Measurements from ENCODE around the gene PHF1.

The PHF1 gene

DNA sequence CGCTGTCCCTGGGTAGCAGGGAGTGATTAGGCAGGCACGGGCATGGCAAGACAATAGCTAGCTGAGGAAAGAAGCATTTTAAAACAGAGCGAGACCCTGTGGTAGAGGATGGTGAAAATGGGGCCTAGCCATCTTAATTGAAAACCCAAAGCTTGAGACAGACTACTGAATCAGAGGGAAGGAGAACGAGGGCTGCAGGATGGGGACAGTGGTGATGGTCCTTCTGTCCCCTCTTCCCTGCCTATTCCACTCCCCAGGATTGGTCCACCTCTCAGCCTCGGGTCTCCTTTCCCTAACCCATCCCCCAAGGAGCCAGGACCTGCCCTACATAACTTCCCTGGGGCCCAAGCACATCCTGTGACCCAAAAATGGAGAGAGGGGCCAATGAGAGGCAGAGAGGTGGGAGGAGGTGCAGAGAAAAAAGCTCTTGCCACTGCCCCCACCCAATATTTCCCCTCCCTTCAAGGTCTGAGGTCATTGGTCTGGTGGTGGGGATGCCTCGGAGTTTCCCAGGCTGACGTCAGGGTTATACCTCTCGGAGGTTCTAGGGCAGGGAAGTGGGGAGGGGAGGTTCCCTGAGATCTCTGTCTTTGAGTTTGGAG, 8.0 kb downstream of the PHF1 start:
- H3K27ac ChIP-seq (ENCODE audit: low read depth, low read length, poor library complexity, severe bottlenecking), result peak overlapping the region; percentile 71
- H3K36me3 ChIP-seq (ENCODE audit: insufficient read depth, low read length), result peaks cover 4% of the 10 kb centered on the region; the same call in 1 of the 2 replicates
- no peak overlapping the region for H2AFZ ChIP-seq (ENCODE audit: low read length)

DNA sequence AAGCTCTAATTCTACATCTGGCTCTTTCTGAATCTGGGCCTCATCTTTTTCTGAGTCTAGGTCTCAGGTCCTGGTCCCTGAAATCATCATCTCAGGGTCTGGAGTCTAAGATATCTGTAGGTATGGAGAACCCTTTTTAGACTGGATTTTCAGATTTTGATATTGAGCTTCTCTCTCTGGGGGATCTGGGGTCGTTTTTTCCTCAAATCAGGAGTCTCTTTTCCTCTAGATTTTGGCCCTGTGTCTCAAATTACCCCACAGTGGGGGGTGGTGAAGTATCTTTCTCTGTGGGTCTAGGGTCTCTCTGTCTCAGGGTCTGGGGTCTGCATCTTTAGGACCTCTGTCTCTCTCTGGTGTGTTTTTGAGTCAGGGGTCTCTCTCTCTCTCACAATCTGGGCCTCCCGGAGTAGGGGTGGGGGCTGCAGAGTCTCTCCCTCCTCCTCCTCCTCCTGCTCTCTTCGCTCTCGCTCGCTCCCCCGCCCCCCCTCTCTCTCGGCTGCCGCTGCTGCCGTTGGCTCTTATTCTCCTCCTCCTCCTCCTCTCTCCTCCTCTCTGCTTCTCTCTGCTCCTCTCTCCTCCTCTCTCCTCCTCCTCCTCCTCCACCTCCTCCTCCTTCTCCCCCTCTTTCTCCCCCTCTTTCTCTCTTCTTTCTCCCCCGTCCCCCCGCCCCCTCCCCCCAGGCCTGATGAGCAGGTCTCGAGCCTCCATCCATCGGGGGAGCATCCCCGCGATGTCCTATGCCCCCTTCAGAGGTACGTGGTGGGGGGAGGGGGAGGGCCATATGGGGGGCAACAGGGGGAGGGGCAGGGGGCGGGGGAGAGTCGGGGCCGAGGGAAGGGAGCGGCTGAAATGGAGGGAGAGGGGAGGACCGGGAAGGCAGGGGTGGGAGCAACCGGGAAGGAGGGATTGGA, 9.0 kb downstream of the PHF1 start, which contains the start of gene SYNGAP1:
TSS of gene SYNGAP1 (plus strand) at position 486 of the 911 bp plus-strand sequence. CDS start at position 686, 200 bp downstream.
- H3K4me3 ChIP-seq (ENCODE audit: low read depth, low read length, poor library complexity, severe bottlenecking), result no peak within 1 kb of the TSS
- H3K27me3 ChIP-seq (ENCODE audit: insufficient read depth, low read length), result no peaks in the 10 kb centered on the region
- H3F3A ChIP-seq (ENCODE audit: insufficient read depth, low read length), result no peaks in the 10 kb centered on the region
- H3K9me3 ChIP-seq (ENCODE audit: low read length), result no peaks in the 10 kb centered on the region
- no peaks in the 10 kb centered on the region for H4K20me1 ChIP-seq (ENCODE audit: insufficient read depth, low read length)
- peak within 1 kb of the TSS; percentile 71 for H3K27ac ChIP-seq (ENCODE audit: low read depth, low read length, poor library complexity, severe bottlenecking)
- H3K36me3 ChIP-seq (ENCODE audit: insufficient read depth, low read length), result no peaks in the 10 kb centered on the region
- H3K4me1 ChIP-seq (ENCODE audit: insufficient read depth, low read length, severe bottlenecking), result peaks cover 42% of the 10 kb centered on the region
- no peaks in the 10 kb centered on the region for H3K9me2 ChIP-seq (ENCODE audit: low read depth, low read length)
- no peak for TF ChIP-seq EZH2 (IDR thresholded peaks at IDR 0.05; ENCODE audit: borderline replicate concordance, low read length)
- no peak for TF ChIP-seq CTCF (IDR thresholded peaks at IDR 0.05; ENCODE audit: low read length)
- H3K79me2 ChIP-seq (ENCODE audit: insufficient read depth, low read length), result 0 out of 2 replicates have a peak, but pooled peaks cover 5% of the 10 kb centered on the region
- H2AFZ ChIP-seq (ENCODE audit: low read length), result no peak within 1 kb of the TSS
- peak within 1 kb of the TSS; percentile 85; the same call in 1 of the 2 replicates for H3K4me2 ChIP-seq (ENCODE audit: low read length)
- no peak within 1 kb of the TSS; the same call in 1 of the 2 replicates for H3K9ac ChIP-seq (ENCODE audit: low read length)

More for the DNA sequence above, 8.0 kb downstream of the PHF1 start:
- H3K4me2 ChIP-seq (ENCODE audit: low read length), result peak overlapping the region; percentile 85
- H3K79me2 ChIP-seq (ENCODE audit: insufficient read depth, low read length), result 0 out of 2 replicates have a peak, but pooled peaks cover 5% of the 10 kb centered on the region
- H3K4me1 ChIP-seq (ENCODE audit: insufficient read depth, low read length, severe bottlenecking), result peaks cover 50% of the 10 kb centered on the region
- H3K27me3 ChIP-seq (ENCODE audit: insufficient read depth, low read length), result no peaks in the 10 kb centered on the region
- H3K9ac ChIP-seq (ENCODE audit: low read length), result peak overlapping the region; percentile 76
- H3F3A ChIP-seq (ENCODE audit: insufficient read depth, low read length), result no peaks in the 10 kb centered on the region
- no peaks in the 10 kb centered on the region for H3K9me2 ChIP-seq (ENCODE audit: low read depth, low read length)
- no peaks in the 10 kb centered on the region for H3K9me3 ChIP-seq (ENCODE audit: low read length)
- H4K20me1 ChIP-seq (ENCODE audit: insufficient read depth, low read length), result no peaks in the 10 kb centered on the region
- peak overlapping the region; percentile 58 for H3K4me3 ChIP-seq (ENCODE audit: low read depth, low read length, poor library complexity, severe bottlenecking)
- no peak for TF ChIP-seq EZH2 (IDR thresholded peaks at IDR 0.05; ENCODE audit: borderline replicate concordance, low read length)
- TF ChIP-seq CTCF (IDR thresholded peaks at IDR 0.05; ENCODE audit: low read length), result no peak

GRCh38 chr6:33420491-33421343, 9.9 kb downstream of the PHF1 start:
- Histone ChIP-seq H3K79me2 (ENCODE audit: insufficient read depth, low read length) (0 out of 2 replicates have a peak, but pooled peaks cover 5% of the 10 kb centered on the region), H3K9me2 (ENCODE audit: low read depth, low read length) (no peaks in the 10 kb centered on the region), H3K27me3 (ENCODE audit: insufficient read depth, low read length) (no peaks in the 10 kb centered on the region), H3K4me3 (ENCODE audit: low read depth, low read length, poor library complexity, severe bottlenecking) (no peak overlapping the region), H3K9ac (ENCODE audit: low read length) (no peak overlapping the region), H3K9me3 (ENCODE audit: low read length) (no peaks in the 10 kb centered on the region), H3K4me1 (ENCODE audit: insufficient read depth, low read length, severe bottlenecking) (peaks cover 41% of the 10 kb centered on the region), H3K4me2 (ENCODE audit: low read length) (no peak overlapping the region), H4K20me1 (ENCODE audit: insufficient read depth, low read length) (no peaks in the 10 kb centered on the region), H3F3A (ENCODE audit: insufficient read depth, low read length) (no peaks in the 10 kb centered on the region), H2AFZ (ENCODE audit: low read length) (no peak overlapping the region), H3K27ac (ENCODE audit: low read depth, low read length, poor library complexity, severe bottlenecking) (no peak overlapping the region), H3K36me3 (ENCODE audit: insufficient read depth, low read length) (no peaks in the 10 kb centered on the region)
- TF ChIP-seq CTCF (IDR thresholded peaks at IDR 0.05; ENCODE audit: low read length) (no peak), EZH2 (IDR thresholded peaks at IDR 0.05; ENCODE audit: borderline replicate concordance, low read length) (no peak)

All from OCI-LY1 (cell line).